Activated naive CD4-positive, alpha-beta T cell treated with anti-CD3 and anti-CD28 coated beads, Interleukin-2, amount 50 U/mL, for 72 hours (primary cell): Measurements from ENCODE around the gene PREX1. TPM values are rescaled to one million over a fixed set of nuclear protein-coding genes. Genes with fewer than 3 reads are reported as not detected.

ENCODE experiments used
- ATAC-seq, 2 donors: fragments of 150-1000 bp; cut with Tn5 transposase; 2 replicates each; pipeline ENCODE4 v1.10.0; 2021; ENCODE audit warnings: mild to moderate bottlenecking in 2 of 2, moderate library complexity in 2 of 2
- DNase-seq, 2 donors: peaks; one replicate each; pipeline ENCODE4 v3.0.0; 2021 to 2022; ENCODE audit warnings: low spot score in 2 of 2
- H3K27ac Mint-ChIP-seq, 2 donors: one replicate each; pipeline ENCODE4 v1.8.0; 2022; ENCODE audit warnings: mild to moderate bottlenecking in 2 of 2, mixed read lengths in 2 of 2
- H3K36me3 Mint-ChIP-seq, 2 donors: one replicate each; pipeline ENCODE4 v1.8.0; 2022; ENCODE audit warnings: mixed read lengths in 2 of 2
- H3K9me3 Mint-ChIP-seq, 2 donors: one replicate each; pipeline ENCODE4 v1.8.0; 2022; ENCODE audit warnings: mixed read lengths in 2 of 2
- total RNA-seq, 2 donors: library from RNA; stranded (reverse); gene quantifications; one replicate each; pipeline ENCODE4 v1.2.3, GENCODE V29; 2022

Gene PREX1
- total RNA-seq, 2 donors from 2014 or later, result 30.6 to 51.8 TPM

DNA sequence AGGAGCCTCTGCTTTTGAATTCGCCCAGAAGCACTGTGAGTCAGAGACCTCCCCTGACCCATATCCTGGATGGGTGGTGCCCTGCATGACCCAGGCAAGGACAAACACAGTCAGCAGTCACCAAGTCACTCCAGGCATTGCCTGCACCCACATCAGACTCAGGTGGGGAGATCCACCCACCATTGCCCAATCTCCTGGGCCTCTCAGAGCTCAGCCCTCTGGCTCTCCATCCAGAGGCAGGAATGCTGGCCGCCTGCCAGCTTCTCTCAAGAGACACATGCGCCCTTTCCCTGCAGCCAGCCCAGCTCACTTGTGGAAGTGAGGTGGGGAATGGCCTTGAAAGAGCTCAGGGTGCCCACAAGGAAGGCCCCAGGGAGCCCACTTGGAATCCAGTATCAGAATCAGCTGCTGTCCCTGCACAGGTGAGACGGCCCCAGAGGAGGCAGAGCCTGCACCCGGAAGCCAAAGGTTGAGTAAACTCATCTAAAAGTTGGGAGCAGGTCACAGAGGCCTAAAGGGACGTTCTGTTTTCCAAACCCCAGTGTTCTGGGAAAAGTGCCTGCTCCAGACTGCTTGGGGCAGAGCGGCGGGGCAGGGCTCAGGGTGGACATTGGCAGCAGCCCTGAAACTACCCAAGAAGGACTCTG lies 129.8 kb downstream of the PREX1 start:
- Mint-ChIP-seq H3K36me3 (peaks cover 0 to 9% of the 10 kb centered on the region in 2 donors), H3K27ac (peak overlapping the region in 1 of 2 donors; percentile 0), H3K9me3 (no peaks in the 10 kb centered on the region)
- ATAC-seq, result peak in 1 of 2 donors; percentile 76
- DNase-seq, result no peak

DNA sequence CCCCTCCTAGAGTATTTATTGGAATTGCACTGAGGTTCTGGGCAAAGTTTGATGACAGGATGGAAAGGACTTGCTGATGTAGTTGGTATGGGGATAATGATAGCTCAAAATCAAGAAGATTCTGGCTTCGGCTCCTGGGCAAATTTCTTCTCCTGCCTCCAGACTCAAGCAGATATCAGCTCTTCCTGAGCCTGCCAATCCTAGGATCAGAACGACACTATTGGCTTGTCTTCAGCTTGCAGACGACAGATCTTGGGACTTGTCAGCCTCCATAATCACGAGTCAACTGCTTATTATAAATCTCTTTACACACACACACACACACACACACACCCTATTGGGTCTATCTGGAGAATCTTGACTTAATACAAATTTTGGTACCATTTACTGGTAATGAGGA lies 131.1 kb downstream of the PREX1 start:
- DNase-seq (no peak), ATAC-seq (no peak)
- Mint-ChIP-seq H3K36me3 (peaks cover 0 to 9% of the 10 kb centered on the region in 2 donors), H3K9me3 (no peaks in the 10 kb centered on the region), H3K27ac (no peak overlapping the region)

DNA sequence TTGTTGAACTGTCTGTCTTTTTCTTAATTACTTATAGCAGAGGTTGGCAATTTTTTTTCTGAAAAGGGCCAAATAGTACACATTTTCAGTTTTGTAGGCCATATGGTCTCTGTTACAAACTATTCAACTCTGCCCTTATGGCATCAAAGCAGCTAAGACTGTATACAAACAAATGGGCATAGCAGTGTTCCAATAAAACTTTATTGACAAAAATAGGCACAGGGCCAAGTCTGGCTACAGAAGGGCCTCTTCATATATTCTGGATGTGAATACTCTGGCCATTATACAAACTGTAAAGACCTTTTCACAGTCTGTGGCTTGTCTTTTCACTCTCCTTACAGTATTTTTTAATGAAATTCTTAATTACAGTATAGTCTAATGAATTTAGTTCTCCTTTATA lies 132.1 kb downstream of the PREX1 start:
- no peak for DNase-seq
- Mint-ChIP-seq H3K36me3 (peaks cover 0 to 9% of the 10 kb centered on the region in 2 donors), H3K27ac (no peak overlapping the region), H3K9me3 (no peaks in the 10 kb centered on the region)
- ATAC-seq, result no peak

DNA sequence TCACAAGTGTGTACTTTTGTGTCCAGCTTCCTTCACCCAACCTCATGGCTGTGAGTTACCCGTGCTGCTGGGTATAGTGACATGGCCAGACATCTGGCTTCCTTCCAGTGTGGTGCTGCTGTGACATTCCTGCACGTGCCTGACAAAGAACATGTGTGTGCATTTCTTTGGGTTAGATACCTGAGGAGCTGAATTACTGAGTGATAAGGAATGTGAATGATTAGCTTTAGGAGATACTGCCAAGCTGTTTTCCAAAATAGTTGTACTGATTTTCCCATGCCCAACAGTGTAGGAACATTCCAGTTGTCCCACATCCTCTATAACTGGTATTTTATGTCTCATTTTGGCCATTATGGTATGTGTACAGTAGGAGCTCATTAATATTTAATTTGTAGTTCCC lies 132.5 kb downstream of the PREX1 start:
- H3K9me3 Mint-ChIP-seq, result no peaks in the 10 kb centered on the region
- ATAC-seq, result no peak
- no peak for DNase-seq
- no peak overlapping the region for H3K27ac Mint-ChIP-seq
- peaks cover 0 to 9% of the 10 kb centered on the region in 2 donors for H3K36me3 Mint-ChIP-seq

DNA sequence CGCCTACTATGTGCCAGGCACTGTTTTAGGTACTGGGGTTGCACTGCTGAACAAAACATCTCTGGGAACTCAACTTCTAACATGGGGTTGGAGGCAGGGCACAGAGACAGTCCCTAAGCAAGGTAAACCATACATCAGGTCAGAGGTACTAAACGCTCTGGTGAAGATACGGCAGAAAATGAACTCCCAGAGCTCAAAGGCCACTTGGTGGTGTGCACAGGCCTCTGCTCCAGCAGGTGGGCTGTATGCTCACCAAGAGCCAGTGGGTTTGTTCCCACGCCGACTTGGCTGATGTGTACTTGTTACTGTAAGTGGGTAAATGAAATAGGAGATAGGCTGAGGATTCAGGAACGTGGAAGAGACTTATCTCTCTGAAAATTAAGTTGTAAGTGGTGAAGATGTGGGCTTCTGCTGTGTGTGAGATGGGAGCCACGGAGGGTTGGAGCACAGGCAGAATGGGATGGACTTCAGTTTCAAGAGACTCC lies 133.4 kb downstream of the PREX1 start:
- Mint-ChIP-seq H3K9me3 (no peaks in the 10 kb centered on the region), H3K27ac (peak overlapping the region in 1 of 2 donors; percentile 37), H3K36me3 (peaks cover 0 to 2% of the 10 kb centered on the region in 2 donors)
- DNase-seq, result no peak
- ATAC-seq, result no peak

DNA sequence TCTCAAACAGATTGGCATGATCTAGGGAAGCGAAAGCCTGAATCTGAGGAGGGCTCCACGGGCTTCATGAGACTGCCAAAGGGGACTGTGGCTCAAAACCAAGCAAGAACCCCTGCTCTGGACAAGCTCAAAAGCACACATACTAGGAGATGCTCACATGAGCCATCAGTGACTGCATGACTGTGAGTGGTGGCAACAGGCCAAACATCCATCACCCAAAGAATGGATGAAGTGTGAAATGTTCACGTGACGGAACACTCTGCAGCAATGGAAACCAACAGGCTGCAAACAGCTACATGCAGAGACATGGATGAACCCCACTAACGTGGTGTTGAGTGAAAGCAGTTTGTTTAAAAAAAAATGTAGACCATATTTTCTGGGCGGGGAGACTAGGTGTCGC lies 136.3 kb downstream of the PREX1 start:
- ATAC-seq (no peak), DNase-seq (no peak)
- H3K36me3 Mint-ChIP-seq, result no peaks in the 10 kb centered on the region
- no peaks in the 10 kb centered on the region for H3K9me3 Mint-ChIP-seq
- H3K27ac Mint-ChIP-seq, result no peak overlapping the region

DNA sequence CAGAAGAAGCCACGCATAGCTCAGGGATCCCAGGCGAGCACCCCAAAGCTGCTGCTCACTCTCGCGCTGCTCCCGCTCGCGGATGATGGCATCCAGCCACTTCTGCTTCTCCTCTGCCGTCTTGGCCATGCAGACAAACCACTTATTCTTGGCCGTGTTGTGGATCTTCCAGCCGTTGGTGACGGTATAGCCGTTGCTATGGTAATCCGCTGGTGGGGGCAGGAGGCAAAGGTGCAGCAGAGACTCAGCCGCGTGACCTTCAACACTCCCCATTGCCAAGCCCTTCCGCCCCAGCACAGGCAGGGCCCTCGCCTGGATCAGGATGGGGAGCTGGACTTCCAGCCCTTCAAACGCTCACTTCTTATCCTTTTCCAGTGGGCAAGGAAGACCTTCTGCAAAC lies 136.9 kb downstream of the PREX1 start:
- no peak for ATAC-seq
- no peak for DNase-seq
- H3K36me3 Mint-ChIP-seq, result no peaks in the 10 kb centered on the region
- no peaks in the 10 kb centered on the region for H3K9me3 Mint-ChIP-seq
- peak overlapping the region in 1 of 2 donors; percentile 55 for H3K27ac Mint-ChIP-seq

DNA sequence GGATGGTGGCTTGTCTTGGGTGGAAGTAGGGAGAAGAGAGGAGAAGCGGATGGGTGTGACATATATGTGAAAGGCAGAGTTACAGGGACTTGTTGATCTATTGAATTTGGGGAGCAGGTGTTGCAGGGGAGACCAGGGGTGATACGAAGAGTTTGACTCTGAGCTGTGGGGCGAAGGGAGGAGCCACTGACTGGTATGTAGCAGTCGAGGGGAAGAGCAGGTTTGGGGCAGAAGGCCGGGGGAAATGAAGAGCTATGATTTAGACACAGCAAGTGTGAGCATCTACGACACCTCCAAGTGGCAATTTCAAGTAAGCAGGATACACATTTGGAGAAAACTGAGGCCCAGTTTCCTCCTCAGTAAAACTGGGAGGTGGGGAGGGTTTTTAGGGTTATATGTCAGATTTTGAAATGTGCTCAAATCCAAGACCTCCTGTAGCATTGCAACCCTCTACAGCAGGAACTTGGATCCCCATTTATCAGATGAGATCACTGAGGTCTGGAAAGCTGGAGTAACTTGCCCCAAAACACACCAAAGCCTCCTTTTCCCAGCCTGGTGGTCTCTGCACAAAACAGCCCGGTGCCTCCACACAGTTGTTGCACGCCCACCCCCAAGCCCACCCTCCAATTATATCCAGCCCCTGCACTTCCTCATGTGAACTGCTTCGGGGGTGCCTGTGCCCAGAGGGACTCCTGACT lies 137.8 kb downstream of the PREX1 start:
- H3K36me3 Mint-ChIP-seq, result no peaks in the 10 kb centered on the region
- peak overlapping the region in 1 of 2 donors; percentile 54 for H3K27ac Mint-ChIP-seq
- no peaks in the 10 kb centered on the region for H3K9me3 Mint-ChIP-seq
- no peak for ATAC-seq
- DNase-seq, result no peak

DNA sequence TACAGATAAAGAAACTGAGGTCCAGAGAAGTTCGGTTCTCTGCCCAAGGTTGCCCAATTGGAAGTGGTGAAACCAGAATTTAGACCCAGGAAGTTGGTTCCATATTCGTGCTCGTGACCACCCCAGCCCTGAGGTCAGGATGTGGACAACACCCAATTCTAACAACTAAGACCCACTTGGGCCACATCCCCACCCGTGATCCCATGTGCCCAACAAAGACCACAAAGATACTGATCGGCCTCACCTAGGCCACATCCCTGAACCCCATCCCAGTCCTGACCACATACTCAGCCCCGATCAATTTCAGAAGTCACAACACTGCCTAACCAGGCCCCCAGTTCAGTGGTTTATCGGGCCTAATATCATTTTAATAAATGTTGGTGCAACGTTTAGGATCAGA lies 138.4 kb downstream of the PREX1 start:
- Mint-ChIP-seq H3K36me3 (no peaks in the 10 kb centered on the region), H3K27ac (peak overlapping the region; percentile 54 to 55), H3K9me3 (no peaks in the 10 kb centered on the region)
- ATAC-seq, result no peak
- DNase-seq, result no peak

DNA sequence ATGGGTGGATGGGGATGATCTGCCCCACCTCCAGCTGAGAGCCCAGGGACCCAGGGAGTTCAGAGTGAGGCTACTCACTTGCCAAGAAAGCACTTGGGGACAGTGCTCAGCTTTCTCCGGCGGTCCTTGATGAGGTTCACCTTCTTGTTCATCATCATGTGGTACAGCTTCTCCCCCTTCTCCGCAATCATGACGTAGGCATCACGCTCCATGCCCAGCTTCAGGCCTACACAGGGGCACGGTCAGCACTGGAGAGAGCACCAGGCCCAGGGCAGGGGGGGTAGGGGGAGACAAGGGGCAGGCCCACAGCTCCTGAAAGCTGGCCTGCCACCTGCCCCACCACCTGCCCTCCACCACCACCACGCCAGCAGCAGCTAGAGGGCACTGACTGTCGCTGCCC lies 139.2 kb downstream of the PREX1 start:
- H3K36me3 Mint-ChIP-seq, result no peaks in the 10 kb centered on the region
- DNase-seq (no peak), ATAC-seq (no peak)
- peak overlapping the region in 1 of 2 donors; percentile 54 for H3K27ac Mint-ChIP-seq
- no peaks in the 10 kb centered on the region for H3K9me3 Mint-ChIP-seq

DNA sequence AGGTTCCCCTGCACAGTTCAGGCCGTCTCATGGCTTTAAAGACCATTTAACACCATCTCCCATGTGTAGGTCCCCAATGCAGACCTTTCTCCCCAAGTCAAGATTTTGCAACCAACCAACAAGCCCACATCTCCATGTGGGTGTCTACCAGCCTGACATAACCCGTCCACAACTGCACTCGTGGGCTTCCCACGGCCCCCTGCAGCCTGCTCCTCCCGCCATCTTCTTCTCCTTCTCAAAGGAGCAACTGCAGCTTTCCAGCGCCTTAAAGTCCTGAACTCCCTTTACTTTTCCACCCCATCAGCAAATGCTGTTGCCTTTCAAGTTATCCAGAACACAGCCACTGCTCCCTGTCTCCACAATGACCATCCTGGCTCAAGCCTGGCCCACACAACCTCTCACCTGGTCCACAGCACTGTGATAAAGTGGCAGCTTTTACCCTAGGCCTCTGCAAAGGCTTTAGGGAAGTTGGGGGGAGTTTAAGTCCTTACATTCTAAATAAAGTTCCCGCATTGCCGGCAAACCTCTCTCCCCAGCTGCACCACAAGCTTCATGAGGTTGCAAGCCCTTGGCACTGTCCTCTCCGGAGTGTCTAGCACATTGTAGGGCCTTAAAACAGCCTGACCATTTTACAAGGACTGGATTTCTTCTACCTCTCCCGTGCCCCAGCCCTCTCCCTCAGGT lies 140.5 kb downstream of the PREX1 start:
- no peaks in the 10 kb centered on the region for H3K36me3 Mint-ChIP-seq
- H3K27ac Mint-ChIP-seq, result peak overlapping the region; percentile 66 to 84
- DNase-seq (no peak), ATAC-seq (no peak)
- no peaks in the 10 kb centered on the region for H3K9me3 Mint-ChIP-seq

DNA sequence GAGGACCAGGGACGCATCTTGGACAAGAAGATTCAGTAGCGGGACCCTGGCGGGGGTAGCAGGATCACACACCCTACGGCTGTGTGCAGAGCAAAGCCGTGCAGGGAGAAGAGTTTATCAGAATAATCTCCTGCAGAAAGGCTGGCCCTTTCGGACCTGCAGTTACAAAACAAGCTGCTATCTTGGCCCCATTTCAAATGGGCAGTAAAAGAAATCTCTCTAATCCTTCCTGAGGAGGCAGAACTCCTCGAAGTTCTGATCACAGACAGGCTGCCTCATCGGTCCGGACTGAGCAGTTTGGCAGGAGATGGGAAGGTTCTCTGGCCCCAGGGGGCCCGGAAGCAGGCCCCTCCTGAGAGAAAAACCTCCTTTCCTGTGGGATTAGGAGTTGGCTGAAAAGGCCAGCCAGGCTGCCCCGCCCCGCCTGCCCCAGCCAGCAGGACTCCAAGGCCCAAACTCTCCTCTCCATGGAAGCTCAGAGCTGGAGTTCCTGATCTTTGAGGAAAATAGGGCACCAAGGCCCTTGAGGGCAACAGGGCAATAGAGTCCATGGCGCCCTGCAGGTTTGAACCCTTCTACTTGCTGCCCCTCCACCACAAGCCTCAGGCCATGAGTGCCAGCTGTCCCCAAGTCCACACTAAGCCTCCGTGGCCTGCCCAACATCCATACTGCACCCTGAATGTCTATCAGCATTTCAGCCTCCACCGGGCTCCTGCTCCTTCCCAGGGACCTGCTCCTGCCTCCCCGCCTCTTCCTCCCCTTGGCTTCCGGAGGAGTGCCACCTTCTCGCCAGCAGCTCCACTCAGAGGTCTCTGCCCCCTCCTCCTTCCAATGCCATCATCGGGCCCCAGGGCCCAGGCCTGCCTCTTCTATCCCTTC lies 141.3 kb downstream of the PREX1 start:
- peak overlapping the region; percentile 66 to 84 for H3K27ac Mint-ChIP-seq
- ATAC-seq, result no peak
- no peaks in the 10 kb centered on the region for H3K36me3 Mint-ChIP-seq
- no peak for DNase-seq
- no peaks in the 10 kb centered on the region for H3K9me3 Mint-ChIP-seq

DNA sequence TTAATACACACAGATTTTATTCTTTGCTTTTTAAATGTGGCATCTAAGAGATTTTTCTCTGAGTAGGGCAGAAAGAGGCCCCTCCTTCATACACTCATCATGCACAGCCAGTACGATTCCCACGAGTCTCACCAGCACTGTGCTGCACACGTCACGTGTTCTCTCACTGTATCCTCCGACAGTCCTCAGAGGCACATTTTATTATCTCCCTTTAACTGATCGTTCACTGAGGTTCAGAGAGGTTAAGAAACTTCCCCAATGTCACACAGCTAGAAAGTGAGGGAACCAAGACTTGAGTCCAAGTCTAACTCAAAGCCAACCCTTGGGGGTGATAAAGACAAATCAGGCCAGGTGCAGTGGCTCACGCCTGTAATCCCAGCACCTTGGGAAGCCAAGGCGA lies 142.5 kb downstream of the PREX1 start:
- no peaks in the 10 kb centered on the region for H3K9me3 Mint-ChIP-seq
- no peak for ATAC-seq
- DNase-seq, result no peak
- no peaks in the 10 kb centered on the region for H3K36me3 Mint-ChIP-seq
- H3K27ac Mint-ChIP-seq, result peak overlapping the region; percentile 24 to 59

DNA sequence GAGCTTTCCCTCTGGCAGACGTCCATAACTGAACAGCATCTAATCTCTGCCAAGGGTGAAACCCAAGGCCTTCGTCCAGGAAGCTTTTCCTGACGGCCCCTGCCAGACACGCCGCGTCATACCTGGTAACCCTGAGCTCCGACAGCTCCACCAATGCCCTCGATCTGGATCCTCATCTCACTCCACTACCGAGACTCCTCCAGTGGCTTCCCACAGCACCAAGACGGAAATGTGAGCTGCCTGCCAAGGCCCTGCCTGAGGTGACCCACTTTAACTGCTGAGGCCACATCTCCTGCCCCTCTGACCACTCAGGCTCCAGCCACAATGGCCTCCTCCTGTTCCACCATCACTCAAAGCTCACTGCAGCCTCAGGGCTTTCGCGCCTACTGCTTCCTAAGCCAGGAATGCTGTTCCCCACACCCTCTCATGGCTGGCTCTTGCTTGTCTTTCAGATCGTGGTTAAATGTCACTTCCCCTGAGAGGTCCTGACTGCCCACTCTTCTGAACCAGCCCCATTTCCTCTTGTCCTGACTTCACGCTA lies 143.2 kb downstream of the PREX1 start:
- DNase-seq, result no peak
- peak overlapping the region; percentile 24 to 59 for H3K27ac Mint-ChIP-seq
- no peak for ATAC-seq
- no peaks in the 10 kb centered on the region for H3K9me3 Mint-ChIP-seq
- no peaks in the 10 kb centered on the region for H3K36me3 Mint-ChIP-seq

DNA sequence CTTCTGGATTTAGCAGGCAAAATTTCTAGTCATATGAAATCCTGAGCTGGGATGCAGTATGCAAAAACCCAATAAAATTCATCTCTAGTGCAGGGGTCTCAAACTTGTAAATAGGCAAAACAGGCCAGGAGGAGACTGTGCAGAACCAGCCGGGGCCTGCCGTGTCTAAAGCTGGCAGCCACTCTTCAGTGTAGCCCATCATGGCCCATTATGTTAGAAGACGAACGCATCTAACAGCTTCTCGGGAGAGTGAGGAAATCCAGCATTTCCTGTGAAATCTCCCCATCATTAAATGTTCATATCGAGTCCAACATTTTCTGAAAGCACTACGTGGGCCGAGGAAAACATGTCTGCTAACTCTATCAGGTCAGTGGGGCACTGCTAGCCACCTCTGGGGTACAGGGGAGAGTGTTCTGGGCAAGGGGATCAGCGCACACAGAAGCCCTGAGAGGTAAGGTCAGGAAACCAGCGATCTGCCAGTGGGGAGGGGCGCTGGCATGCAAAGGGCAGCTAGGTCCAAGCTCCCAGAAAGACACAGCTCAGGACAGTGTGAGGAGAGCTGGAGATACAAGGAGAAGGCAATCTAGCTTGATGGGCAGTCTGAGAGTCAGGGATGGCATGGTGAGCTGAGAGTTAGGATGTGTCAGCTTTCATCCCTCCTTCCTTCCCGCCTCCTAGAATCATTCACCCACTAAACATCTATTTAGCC lies 144.2 kb downstream of the PREX1 start:
- DNase-seq, result no peak

More for the DNA sequence above, 144.2 kb downstream of the PREX1 start:
- H3K36me3 Mint-ChIP-seq, result no peaks in the 10 kb centered on the region
- ATAC-seq, result no peak
- H3K27ac Mint-ChIP-seq, result no peak overlapping the region
- no peaks in the 10 kb centered on the region for H3K9me3 Mint-ChIP-seq
